GM11168 (cell line): ENCODE measurements around the gene SNX13.
"Not testable (repeated sequence)": the region's sequence is repeated elsewhere in the genome, so short reads cannot be mapped to it uniquely, and the experiment has no call there.

Experiments used
- in situ Hi-C: fragments of 300-500 bp; cut with MboI; formaldehyde crosslinking; loops from one replicate; pipeline ENCODE4 v1.12.0; 2022; ENCODE audit warnings: low sequenced_read_pairs; ENCODE audit not compliant: unreplicated experiment

Gene SNX13

DNA sequence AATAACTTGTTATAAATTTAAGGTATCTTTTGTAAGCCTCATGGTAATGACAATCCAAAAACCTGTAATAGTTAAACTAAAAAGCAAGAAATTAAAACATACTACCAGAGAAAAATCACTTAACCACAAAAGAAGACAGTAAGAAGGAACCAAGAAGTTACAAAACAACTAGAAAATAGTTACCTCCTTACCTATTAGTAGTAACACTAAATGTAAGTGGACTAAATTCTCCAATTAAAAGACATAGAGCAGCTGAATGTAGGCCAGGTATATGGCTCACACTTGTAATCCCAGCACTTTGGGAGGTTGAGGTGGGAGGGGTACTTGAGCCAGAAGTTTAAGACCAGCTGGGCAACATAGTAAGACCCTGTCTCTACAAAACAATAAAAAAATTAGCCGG, 84.0 kb downstream of the SNX13 start:
- in situ Hi-C loops: no loop called here

DNA sequence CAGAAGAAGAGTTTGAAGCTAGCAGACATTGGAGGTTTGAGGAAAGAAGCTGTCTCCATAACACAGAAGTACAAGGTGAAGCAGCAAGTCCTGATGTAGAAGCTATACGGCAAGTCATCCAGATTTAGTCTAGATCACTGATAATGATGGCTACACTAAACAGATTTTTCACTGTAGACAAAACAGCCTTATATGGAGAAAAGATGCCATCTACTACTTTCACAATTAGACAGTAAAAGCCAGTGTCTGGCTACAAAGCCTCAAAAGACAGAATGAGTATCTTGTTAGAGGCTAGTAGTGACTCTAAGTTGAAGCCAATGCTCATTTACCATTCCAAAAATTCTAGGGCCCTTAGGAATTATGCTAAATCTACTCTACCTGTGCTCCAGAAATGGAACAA, 85.1 kb downstream of the SNX13 start:
- in situ Hi-C loops: no loop called here

DNA sequence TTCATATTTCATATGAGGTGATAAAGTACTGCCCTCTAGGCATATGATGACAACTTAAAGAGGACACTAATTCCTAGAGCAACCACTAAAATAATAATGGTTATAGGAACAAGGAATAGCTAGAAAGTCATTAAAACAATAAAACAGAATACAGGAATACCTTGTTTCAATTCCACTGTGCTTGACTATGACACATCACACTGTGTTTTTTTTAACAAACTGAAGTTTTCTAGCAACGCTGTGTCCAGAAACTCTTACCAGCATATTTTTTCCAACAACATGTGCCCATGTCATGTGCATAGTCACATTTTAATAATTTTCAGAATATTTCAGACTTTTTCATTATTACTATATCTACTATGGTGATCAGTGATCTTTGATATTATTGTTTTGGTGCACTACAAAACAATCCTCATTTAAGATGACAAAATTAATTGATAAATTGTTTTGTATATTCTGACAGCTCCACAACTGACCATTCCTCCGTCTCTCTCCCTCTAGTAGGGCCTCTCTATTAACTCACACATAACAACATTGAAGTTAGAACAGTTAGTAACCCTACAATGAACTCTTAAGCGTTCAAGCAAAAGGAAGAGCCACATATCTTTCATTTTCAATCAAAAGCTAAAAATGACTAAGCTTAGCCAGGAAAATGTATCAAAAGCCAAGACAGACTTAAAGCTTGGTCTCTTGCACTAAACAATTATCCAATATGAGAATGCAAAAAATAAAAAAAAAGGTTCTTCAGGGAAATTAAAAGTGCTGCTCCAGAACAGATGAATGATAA, 85.8 kb downstream of the SNX13 start:
- in situ Hi-C loops: no loop called here

DNA sequence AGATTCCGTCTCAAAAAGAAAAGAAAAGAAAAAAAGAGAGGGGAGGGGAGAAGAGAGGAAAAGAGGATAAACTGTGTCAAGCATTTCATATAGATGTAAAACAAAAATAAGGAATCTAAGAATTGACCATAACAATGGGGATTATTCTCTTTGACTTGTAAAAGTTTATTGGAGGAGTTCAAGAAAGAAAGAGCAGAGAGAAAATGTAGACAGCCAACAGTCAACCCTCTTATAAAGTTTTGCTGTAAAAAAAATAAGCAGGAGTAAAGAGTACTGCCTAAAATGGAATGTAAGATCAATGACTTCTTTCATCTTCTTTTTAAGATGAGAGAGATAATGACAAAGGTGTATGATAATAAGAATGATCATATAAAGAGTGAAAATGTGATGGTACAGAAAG, 87.9 kb downstream of the SNX13 start:
- in situ Hi-C loops: no loop called here

DNA sequence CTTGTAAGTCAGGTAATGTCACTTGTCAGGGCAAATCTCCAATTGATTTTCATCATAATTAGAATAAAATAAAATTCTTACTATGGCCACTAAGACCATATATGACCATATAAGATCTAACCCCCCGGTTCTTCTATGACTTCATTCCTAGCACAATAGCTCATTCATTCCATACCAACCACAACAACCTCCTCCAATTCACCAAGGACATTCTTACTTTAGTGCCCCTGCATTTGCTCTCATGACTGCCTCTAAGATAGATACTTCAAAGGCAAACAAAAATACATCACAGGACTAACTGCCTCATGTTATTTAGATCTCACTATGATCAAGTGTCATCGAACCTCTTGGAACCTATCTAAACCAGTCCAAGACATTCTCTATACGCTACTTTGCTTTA, 90.8 kb downstream of the SNX13 start:
- in situ Hi-C loops: no loop called here

DNA sequence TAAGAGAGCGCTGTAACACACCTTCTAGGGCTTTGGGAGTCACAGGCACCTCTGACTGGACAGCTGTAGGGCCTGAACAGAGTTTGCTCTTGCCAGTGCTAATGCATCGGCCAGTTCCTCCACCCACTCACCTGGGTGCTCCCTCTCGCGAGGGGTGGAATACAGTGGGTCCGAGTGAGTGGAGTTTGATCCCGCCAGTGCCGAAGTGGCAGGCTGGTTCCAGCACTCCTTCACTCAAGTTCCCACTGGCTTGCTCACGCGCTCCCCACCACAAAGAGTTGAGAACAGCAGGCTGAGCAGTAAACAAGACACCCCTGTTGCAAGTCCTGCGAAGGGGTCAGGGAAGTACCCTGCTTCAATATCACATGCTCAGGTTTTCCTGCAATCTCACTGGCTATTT, 91.8 kb downstream of the SNX13 start:
- in situ Hi-C loops: no loop called here

DNA sequence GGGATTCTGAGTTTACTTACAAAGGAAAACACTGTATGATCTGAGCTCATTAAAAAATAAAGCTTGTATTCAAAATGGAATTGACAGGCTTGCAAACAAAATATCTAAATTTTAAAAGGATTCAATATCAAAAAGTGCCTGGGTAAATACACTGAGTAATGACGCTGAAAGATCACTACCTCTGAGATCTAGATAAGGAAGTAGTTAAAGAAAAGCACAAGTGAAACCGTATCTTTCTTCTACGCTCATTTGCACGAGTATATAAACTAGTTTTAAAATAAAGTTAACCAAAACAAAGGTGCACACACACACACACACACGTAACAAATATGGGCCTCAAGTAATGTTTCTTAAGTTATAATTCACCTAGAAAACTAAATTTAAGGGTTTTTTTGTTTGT, 93.4 kb downstream of the SNX13 start:
- in situ Hi-C loops: no loop called here

DNA sequence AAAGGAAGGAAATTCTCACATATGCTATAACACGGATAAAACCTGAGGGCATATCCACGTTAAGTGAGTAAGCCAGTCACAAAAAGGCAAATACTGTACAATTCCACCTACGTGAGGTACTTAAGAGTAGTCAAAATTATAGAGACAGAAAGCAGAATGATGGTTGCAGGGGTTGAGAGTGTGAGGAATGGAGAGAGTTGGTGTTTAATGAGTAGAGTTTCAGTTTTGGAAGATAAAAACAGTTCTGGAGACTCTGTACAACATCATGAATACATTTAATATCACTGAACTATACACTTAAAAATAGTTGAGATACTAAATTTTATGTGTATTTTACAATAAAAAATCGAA, 95.1 kb downstream of the SNX13 start:
- in situ Hi-C loops: no loop called here

DNA sequence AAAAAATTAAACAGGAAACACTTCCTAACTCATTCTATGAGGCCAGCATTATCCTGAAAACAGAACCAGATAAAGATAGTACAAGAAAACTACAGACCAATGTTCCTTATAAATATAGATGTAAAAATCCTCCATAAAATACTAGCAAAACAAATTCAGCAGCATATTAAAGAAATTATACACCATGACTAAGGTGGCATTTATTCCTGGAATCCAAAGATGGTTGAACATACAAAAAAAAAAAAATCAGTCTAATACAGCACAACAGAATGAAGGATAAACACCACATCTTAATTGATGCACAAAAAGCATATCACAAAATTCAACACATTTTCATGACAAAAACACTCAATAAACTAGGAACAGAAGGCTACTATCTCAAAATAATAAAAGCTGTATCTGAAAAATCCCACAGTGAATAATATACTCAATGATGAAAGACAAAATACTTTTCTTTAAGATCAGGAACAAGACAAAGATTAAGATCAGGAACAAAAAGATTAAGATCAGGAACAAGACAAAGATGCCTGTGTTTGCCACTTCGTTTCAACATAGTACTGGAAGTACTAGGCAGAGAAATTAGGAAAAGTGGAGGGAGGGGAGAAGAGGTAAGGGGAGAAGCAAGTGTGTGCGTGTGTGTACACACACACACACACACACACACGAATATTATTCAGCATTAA, 95.6 kb downstream of the SNX13 start:
- in situ Hi-C loops: no loop called here

DNA sequence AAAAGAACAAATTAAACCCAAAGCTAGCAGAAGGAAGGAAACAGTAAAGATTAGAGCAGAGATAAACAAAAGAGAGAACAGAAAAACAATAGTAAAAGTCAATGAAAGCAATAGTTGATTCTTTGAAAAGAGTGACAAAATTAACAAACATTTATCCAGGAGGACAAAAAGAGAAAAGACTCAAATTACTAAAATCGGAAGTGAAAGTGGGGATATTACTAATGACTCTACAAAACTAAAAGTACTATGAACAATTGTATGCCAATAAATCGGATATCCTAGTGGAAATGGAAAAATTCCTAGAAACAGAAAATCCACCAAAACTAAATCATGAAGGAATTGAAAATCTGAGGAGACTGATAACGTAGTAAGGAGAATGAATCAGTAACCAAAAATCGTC, 96.3 kb downstream of the SNX13 start:
- in situ Hi-C loops: no loop called here

DNA sequence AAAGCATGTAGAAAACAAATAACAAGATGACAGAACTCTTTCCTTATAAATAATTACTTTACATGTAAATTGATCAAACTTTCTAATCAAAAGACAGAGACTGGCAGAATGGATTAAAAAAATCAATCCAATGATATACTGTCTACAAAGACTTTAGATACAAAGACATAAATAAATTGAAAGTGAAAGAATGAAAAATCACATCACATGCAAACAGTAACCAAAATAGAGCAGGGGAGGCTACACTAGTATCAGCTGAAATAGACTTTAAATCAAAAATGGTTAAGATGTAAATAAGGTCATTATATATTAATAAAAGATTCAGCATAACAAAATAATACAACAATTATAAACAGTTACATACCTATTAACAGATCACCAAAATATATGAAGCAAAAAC, 97.3 kb downstream of the SNX13 start:
- in situ Hi-C loops: no loop called here

DNA sequence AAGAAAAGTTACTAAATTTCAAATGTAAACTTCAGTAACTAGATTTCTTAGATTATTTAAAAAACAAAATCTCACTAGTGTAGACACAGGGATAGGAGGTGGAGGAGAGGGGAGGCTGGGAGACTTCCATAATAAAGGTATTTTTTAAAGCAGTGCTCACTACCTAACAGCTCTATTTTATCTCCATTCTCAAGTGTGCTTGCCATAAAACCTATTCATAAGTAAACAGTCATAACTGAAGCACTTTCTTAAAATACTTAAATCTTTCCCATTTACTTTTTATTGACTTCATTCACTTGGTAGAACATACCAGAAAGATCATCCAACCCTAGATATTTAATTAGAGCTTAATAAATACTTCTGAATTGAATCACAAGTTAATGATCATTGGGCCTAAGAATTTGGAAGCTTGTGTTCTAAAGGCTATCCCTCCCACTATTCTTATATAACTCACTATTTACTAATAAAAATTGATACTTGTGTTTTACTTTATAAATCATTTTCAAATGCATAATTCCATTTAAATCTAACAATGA, 107.4 kb downstream of the SNX13 start:
- in situ Hi-C loops: no loop called here

DNA sequence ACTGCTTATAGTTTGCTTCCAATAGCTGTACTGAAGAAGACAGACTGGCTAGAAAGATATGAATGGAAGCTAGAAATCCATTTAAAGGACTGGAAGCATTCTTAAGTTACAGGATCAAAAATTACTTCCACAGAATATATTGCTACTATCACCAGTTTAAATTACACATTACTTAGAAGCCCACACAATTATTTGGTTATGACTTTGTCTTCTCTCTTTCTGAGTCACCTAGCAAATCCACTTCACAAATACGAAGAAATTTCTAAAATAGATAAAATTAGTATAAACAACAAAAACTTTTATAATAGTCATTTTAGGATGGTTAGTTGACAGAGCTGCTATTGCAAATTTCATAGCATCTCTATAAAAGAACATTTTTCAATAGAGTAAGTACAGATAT, 108.1 kb downstream of the SNX13 start:
- in situ Hi-C loops: no loop called here

DNA sequence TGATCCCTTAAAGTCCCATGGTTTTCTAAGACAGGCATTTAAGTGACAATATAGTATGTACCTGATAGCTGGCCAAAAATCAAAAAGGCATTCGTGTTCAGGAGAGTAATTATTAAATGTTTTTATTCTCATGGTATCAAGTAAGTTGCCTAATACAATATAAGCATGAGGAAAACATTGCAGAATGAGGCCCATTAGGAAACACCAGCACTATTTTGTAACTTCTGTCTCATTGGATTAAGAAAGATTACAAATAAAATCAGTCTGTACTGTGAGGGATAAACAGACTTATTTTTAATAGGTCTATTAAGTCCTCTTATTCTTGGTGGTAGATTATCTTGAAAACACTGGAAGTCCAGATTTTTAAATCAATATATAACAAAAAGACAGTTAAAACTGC, 110.1 kb downstream of the SNX13 start:
- in situ Hi-C loops: no loop called here

DNA sequence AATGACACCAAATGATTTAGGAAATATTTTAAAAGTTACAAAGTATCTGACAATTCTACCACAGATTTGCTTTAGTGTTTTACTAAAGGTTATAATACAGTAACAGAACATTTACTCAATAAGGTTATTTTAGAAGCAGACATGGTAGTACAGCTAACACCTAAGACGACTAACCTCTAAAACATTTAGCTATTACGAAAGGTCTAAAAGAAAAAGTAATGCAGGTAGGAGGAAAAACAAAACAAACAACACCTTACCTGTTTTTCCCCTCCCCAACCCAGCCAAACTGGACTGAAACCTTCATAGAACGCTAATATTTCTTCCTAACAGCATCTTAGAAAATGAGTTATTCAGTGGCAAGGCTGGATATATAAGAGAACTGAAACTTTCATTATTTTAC, 111.3 kb downstream of the SNX13 start:
- in situ Hi-C loops: no loop called here

DNA sequence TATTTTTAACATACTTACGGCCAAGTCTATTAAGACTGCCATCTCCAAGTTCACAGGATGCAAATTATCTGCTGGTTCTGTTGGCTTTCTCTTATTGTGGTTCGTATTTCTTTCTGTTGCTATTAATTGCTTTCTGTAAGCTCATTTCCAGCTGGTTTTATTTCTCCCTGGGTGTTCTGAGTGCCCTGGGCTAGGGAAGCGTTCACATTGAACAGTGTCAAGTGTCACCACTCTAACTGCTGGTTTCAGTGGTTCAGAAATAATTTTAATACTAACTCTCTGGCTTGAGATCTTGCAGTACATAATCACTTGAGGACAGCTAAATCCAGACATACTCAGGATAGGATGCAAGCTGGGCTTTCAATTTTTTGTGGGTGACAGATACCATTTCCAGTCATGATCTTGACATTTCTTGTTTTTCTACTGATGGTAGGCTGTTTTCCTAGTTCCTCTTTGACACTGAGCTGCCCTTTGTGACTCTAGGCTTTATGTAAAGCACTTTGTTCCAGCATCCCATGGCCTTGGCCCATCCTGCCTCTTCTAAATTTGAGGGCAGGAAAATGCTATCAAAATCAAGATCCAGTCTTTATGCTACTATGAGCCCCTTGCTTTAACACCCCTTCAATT, 117.6 kb downstream of the SNX13 start:
- in situ Hi-C loops: no loop called here

DNA sequence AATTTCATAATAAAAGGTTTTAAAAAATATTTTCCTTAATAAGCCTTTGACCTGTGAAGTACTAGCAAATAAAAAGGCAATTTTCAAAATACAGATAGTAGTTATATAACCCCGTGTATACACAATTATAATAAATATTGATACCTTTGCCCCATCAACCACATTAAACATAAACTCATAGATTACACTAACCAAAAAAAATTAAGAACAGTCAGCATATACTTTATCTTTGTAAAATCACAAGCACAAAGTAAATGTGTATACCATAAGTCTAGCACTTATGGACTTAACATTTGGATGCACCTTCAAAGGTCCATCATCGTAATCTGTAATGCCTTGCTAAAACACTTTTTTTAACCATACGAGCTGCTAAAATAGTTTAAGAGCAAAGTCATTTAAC, 123.4 kb downstream of the SNX13 start:
- in situ Hi-C loops: no loop called here

DNA sequence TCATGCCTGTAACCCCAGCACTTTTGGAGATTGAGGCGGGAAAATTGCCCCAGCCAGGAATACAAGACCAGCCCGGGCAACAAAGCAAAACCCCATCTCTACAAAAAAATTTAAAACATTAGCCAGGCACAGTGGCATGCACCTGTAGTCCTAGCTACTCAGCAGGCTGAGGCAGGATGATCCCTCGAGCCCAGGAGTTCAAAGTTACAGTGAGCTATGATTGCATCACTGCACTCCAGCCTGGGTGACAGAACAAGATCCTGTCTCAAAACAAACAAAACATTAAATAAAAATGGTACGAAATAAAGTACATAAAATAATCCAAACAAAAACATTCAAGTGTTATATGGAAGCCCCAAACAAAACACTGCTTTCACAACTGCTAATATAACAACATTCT, 125.0 kb downstream of the SNX13 start:
- in situ Hi-C loops: no loop called here

DNA sequence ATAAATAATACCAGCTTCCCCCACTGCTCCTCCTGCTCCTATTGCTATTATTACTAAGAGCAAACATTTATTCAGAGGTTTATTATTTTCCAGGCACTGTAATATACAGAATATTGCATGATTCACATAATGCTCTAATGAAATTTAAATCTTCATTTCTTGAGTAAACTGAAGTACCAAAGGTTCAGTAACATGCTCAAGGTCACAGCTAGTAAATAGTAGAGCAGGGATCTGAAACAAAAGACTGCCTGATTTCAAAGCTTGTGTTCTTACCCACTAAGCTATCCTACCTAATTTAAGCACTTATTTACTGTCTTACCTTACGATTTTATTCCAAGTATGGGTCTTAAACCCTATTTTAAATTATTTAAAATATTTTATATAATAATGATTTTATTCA, 126.2 kb downstream of the SNX13 start:
- in situ Hi-C loops: no loop called here

DNA sequence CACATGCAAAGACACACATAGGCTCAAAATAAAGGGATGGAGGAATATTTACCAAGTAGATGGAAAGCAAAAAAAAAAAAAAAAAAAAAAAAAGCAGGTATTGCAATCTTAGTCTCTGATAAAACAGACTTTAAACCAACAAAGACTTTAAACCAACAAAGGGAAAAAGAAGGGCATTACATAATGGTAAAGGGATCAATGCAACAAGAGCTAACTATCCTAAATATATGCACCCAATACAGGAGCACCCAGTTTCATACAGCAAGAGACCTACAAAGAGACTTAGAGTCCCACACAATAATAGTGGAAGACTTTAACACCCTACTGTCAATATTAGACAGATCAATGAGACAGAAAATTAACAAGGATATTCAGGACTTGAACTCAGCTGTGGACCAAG, 131.1 kb downstream of the SNX13 start:
- in situ Hi-C loops: not testable (repeated sequence)

DNA sequence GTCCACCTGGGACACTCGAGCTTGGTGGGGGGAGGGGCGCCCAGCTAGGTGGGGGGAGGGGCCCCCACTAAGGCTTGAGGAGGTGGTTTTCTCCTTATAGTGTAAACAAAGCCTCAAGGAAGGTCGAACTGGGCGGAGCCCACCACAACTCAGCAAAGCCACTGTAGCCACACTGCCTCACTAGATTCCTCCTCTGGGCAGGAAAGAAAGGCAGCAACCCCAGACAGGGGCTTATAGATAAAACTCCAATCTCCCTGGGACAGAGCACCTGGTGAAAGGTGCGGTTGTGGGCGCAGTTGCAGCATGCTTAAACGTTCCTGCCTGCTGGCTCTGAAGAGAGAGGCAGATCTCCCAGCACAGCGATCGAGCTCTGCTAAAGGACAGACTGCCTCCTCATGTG, 133.1 kb downstream of the SNX13 start:
- in situ Hi-C loops: no loop called here
